ENCODE results near the gene GRB10.
"Not testable (repeated sequence)": the region's sequence is repeated elsewhere in the genome, so short reads cannot be mapped to it uniquely, and the experiment has no call there.

The GRB10 gene

GRCh38 chr7:50596484-50596883, 186.2 kb downstream of the GRB10 start:
- DNase-seq: no peak

- no peak for DNase-seq
Observed at GRCh38 chr7:50595491-50596102, 187.1 kb downstream of the GRB10 start.

- DNase-seq: no peak
Observed at GRCh38 chr7:50594734-50595485, 187.8 kb downstream of the GRB10 start.

DNA sequence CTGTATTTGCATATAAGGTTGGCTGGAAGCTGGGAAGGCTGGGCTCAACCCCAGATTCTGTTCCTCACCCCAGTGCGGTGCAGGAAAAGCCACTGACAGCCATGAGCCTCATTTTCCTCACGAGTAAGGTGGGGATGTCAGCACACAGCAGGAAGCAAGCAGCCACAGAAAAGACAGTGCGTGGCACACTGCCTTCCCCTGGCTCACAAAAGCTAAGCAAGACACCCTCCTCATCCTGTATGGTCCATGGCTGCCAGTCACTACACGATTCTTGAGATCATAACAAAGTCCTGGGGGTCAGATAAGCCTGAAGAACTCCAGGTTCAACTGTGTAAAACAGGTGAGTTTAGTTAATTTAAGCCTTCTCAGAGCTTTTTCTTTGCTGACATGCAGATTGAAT, 188.6 kb downstream of the GRB10 start:
- no peak for DNase-seq

DNA sequence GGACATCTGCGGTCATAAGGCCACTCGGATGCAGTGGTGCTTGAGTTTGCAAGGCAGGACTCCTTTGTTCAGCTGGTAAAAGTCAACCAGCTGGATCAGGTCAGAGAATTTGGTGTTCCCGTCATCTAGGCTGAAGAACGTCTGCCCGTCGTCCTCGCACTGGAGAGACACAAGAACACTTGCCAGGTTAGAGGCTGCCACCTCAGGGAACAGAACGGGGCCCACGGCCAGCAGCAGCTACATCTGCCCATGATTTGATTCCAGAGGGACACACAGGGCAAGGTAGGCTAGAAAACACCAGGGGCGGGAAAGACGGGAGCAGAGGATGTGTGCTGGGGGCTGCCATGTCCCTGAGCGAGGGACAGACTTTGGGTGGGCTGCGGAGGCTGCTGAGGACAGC, 189.8 kb downstream of the GRB10 start:
- no peak for DNase-seq

DNA sequence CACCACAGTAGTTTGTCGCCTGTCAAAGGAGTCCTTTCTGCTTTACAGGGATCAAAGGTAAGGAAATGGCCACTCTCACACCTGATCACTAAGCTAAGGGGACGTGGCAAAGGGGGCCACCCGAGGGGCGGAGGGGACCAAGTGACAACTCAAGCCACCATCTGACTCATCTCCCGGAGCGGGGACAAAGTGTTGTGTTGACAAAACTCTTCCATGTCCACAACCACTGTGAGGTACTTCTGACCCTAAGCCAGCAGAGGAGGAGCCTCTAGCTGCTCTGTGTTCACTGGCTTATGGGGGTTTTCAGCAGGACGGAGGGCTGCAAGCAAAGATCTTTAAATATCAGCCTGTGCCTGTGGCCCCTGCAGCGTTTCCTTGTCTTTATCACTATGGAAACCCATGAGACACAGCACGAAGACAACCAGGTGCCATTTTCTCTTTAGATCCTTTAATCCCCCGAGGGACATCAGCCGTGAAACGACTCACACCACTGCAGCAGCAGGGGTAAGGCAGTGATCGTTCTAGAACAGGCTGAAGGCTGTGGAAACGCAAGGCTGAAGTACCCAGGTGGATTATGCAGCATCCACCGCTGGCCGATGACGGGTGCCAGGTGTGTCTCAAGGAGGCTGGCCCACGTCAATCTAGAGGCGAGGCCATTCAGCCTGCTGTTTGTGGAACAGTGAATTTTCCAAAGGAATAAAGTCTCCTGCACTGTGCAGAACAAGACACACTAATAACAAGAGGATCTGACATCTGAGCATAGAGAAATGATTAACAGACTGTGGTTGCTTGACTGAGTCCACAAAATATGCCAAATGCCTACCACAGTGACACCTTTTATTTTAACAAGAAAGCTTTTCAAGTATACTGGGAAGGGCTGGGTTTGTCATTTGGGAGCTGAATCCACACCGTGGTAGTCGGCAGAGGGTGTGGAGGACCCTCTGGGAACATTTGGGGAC, 190.9 kb downstream of the GRB10 start:
- no peak for DNase-seq

DNA sequence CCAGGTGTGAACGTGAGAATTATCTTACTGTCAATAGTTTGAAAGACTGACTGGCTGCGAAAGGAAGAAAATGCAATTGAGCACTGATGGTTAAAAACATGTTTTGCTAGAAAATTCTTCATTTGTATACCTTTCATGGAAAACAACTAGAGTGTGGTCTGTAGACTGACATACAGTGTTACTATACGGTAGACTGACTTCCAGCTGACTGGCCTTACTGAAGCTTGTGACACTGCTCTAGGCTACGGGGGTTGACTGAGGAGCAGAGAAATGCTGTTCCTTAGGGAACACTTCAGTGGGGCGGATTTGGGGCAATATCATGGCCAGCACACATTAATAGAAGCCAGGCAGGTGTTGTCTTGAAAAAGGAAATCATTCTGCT, 191.6 kb downstream of the GRB10 start:
- DNase-seq: no peak

DNA sequence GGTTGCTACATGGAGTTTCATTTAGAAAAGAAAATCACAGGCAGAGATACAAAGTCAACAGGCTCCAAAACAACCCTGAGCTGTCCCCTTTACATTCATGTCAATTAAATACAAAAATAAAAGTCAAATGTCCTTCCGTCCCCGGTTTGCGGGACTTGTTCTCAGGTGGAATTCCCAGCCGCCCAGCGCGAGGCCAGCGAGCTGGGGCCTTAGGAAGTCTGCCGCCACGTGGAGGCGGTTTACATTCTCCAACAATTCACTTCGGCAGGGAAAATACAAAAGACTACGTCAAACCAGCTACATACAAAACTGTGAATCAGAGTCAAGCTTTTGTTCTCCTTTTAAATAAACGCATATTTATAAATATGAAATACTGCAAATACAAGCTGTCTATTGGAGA, 192.2 kb downstream of the GRB10 start:
- no peak for DNase-seq

DNA sequence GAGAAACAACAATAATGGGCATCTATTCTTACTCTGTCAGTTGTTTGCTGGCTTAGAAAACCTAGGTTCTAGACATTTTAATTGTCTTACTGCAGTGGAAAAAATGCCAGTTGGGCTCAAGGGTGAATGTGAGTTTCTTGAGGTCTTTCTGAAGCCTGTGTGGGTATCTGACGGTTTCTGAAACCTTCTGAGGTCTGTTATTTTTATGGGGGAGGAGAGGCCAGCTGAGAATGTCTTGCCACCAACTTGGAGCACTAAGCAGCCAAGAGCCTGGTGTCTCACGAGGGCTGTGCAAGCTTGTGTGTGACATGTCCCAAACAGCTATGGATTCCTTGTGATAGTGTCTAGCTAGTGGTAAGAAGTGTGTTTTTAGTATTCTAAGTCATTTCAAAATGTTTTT, 193.3 kb downstream of the GRB10 start:
- DNase-seq: no peak

DNA sequence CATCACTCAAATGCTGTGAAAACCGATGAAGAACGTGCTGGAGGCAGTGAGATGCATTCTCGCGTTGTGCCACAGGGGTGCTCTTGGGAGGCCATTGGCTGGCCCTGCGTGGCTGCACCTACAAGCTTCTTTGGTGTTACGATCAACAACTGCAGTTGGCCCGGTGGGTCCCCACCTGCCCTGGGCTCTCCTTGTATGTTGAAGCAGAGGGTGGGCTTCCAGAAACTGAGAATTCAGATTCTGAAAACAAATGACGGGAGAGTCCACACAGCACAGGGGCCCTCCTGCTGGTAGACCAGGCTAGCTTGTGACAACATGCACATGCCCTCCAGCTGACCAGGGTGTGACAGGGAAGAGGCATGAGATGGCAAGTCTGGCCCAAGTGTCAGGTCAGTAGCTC, 193.8 kb downstream of the GRB10 start:
- no peak for DNase-seq

- DNase-seq: no peak
Observed at GRCh38 chr7:50587737-50588136, 195.0 kb downstream of the GRB10 start.

- DNase-seq: no peak
Observed at GRCh38 chr7:50584793-50585408, 197.8 kb downstream of the GRB10 start.

DNA sequence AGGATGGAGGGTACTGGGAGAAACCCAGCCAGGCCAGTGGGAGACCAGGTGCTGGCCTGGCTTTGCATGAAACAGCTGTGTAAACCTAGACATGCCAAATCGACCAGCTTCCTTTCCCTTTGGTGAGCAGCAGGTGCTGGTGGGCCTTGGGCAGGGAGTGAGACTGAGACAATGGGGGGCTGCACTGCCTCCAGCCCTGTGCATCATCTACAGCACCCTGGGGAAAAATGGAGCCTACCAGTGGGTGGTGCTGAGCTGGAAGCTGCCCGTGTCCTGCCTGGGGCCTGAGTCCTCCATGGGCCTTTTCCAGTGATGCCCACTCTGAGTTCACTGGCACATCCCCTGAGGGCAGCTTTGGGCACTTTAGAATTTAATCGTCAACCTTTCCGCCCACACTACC, 198.3 kb downstream of the GRB10 start:
- DNase-seq: no peak

DNA sequence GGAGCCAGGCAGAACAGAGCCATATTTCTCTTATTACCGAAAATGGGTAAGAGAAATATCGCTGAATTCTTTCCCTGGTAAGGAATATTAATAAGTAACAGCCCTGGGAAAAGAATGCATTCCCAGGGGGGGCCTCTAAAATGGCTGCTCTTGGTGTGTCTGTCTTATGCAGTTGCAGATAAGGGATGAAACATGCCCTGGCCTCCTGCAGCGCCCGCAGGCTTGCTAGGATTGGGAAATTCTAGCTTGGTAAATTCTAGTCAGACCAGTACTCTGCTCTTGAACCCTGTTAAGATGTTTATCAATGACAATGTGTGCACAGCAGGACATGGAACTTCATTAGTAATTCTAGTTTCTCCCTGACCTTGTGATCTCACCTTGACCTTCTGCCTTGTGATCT, 199.4 kb downstream of the GRB10 start:
- not testable (repeated sequence) for DNase-seq

DNA sequence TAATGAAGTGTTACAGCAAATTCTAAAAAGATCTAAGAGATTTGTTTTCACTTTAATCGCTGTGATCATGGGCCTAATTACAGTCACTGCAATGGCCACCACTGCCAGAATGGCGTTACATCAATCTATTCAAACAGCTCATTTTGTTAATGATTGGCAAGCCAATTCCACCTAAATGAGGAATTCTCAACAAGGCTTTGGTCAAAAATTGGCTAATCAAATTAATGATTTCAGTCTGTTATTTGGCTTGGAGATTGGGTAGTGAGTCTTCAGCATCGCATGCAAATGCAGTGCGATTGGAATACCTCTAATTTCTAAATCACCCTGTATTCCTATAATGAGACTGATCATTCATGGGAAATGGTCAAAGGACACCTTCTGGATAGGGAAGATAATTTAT, 200.4 kb downstream of the GRB10 start:
- DNase-seq: not testable (repeated sequence)

DNA sequence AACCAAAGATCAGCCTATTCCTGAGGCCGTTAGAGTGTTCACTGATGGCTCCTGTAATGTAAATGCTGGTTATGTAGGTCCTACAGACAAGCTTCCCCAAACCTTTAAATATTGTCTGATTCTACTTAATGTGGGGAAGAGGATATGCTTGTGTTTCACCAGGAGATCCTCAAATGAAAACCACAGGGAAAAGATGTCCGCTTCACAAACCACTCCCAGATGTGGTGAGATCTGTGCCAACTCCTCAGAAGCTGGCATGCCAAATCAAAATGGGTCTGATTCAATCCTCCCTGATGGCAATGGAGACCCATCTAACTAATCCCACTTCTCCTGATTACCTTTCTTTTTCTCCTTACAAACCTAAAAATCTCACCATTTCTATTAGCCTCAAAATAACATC, 202.0 kb downstream of the GRB10 start:
- not testable (repeated sequence) for DNase-seq

DNA sequence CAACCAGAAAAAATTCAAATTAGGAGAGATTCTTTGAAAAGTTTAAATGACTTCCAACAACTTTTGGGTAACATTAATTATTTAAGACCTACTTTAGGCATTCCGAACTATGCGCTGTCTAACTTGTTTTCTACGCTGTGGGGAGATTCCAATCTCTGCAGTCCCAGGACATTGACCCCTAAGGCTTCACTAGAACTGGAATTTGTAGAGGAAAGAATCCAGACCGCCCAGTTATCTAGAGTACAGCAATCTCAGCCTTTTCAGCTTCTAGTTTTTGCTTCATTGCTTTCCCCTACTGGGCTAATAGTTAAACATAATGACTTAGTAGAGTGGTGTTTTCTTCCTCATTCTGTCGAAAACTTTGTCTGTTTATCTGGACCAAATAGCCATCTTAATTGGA, 202.6 kb downstream of the GRB10 start:
- no peak for DNase-seq

DNA sequence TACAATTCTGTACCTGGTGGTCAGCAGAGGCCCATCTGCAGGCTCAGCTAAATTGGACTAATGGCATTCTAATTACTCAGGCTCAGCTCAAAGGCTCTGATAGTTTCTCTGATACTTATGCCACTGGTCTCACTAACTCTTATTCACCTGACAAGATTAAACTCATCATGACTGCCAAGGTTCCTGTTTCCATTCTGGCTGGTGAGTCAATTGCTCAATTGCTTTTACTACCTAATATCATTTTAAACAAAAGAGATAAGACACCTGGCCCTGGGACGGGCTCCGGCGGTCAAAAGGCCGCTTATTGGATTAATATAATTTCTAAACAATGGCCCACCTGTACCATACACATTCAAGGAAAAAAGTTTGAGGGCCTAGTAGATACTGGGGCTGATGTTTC, 204.6 kb downstream of the GRB10 start:
- DNase-seq: not testable (repeated sequence)

- DNase-seq: no peak
Observed at GRCh38 chr7:50577569-50577968, 205.1 kb downstream of the GRB10 start.

GRCh38 chr7:50576388-50576787, 206.3 kb downstream of the GRB10 start:
- not testable (repeated sequence) for DNase-seq

DNA sequence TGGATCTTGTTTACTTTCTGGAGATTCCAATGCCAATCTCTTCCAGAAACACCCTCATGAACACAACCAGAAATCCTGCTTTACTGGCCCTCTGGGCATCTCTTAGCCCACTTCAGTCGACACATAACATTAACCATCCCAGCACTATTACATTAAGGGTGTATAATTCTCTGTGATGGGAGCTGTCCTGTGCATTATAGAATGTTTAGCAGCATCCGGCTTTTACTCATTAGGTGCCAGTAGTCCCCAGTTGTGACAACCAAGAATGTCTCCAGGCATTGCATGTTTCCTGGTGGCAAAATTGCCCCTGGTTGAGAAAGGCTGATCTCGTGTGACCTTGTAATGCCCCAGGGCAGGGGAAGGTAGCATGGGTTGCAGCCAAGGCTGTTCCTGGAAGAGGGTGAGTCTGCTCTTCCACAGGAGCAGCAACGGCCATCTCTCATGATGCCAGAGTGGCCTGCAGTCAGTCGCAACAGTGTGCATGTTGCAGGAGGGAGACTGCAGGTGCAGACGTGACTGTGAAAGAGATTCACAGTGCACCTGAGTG, 214.9 kb downstream of the GRB10 start:
- no peak for DNase-seq

GRCh38 chr7:50565977-50566376, 216.7 kb downstream of the GRB10 start:
- no peak for DNase-seq

GRCh38 chr7:50565559-50565916, 217.2 kb downstream of the GRB10 start:
- DNase-seq: no peak
